H9 (cell line): Measurements from ENCODE around the gene C4orf51. TPM values are rescaled to one million over a fixed set of nuclear protein-coding genes. Genes with fewer than 3 reads are reported as not detected.

Source experiments
- DNase-seq: peaks from one replicate; pipeline ENCODE4 v3.0.0-alpha.2; 2017
- H2AFZ ChIP-seq: one replicate; pipeline ENCODE4 v1.6.1; 2013; ENCODE audit warnings: mild to moderate bottlenecking, low read length, control low read depth, moderate library complexity
- H2AK5ac ChIP-seq: 2 replicates; pipeline ENCODE4 v1.6.1; 2013; ENCODE audit warnings: low read length, control low read depth, mixed read lengths; ENCODE audit not compliant: insufficient read length
- H2BK120ac ChIP-seq: one replicate; pipeline ENCODE4 v1.6.1; 2013; ENCODE audit warnings: low read depth, mild to moderate bottlenecking, low read length, control low read depth, inconsistent platforms; ENCODE audit not compliant: poor library complexity, severe bottlenecking
- H2BK12ac ChIP-seq: 2 replicates; pipeline ENCODE4 v1.6.1; 2013; ENCODE audit warnings: low read length, control low read depth, mixed read lengths, low read depth; ENCODE audit not compliant: insufficient read length
- H2BK15ac ChIP-seq: 2 replicates; pipeline ENCODE4 v1.6.1; 2013; ENCODE audit warnings: low read depth, low read length, control low read depth
- H2BK20ac ChIP-seq: one replicate; pipeline ENCODE4 v1.6.1; 2013; ENCODE audit warnings: low read depth, mild to moderate bottlenecking, low read length, control low read depth, inconsistent platforms; ENCODE audit not compliant: poor library complexity, severe bottlenecking
- H2BK5ac ChIP-seq: 2 replicates; pipeline ENCODE4 v1.6.1; 2013; ENCODE audit warnings: low read length, control low read depth, mixed read lengths; ENCODE audit not compliant: insufficient read length
- H3K14ac ChIP-seq: 2 replicates; pipeline ENCODE4 v1.6.1; 2013; ENCODE audit warnings: low read length, control low read depth; ENCODE audit not compliant: insufficient read depth
- H3K18ac ChIP-seq: 2 replicates; pipeline ENCODE4 v1.6.1; 2013; ENCODE audit warnings: low read depth, mild to moderate bottlenecking, mixed read lengths, low read length, control low read depth; ENCODE audit not compliant: insufficient read length
- H3K23ac ChIP-seq: 2 replicates; pipeline ENCODE4 v1.6.1; 2013; ENCODE audit warnings: low read length, control low read depth, mixed read lengths, low read depth; ENCODE audit not compliant: insufficient read length
- H3K23me2 ChIP-seq: 2 replicates; pipeline ENCODE4 v1.6.1; 2013; ENCODE audit warnings: low read depth, mild to moderate bottlenecking, mixed read lengths, low read length, control low read depth; ENCODE audit not compliant: insufficient read length, poor library complexity, severe bottlenecking
- H3K27ac ChIP-seq: 2 replicates; pipeline ENCODE4 v1.5.1; 2013; ENCODE audit warnings: low read length, control low read depth, mixed read lengths, low read depth; ENCODE audit not compliant: insufficient read length
- H3K27me3 ChIP-seq: 2 replicates; pipeline ENCODE4 v1.6.1; 2013; ENCODE audit warnings: low read length, control low read depth, inconsistent platforms; ENCODE audit not compliant: insufficient read depth
- H3K4ac ChIP-seq: 2 replicates; pipeline ENCODE4 v1.6.1; 2013; ENCODE audit warnings: low read depth, mild to moderate bottlenecking, control low read depth, inconsistent platforms, low read length, moderate library complexity
- H3K4me1 ChIP-seq: 2 replicates; pipeline ENCODE4 v1.6.1; 2013; ENCODE audit warnings: low read length, control low read depth, inconsistent platforms; ENCODE audit not compliant: insufficient read depth
- H3K4me2 ChIP-seq: 2 replicates; pipeline ENCODE4 v1.6.1; 2013; ENCODE audit warnings: low read length, control low read depth, mixed read lengths; ENCODE audit not compliant: insufficient read length, insufficient read depth
- H3K56ac ChIP-seq: 2 replicates; pipeline ENCODE4 v1.6.1; 2013; ENCODE audit warnings: low read depth, mild to moderate bottlenecking, mixed read lengths, low read length, control low read depth; ENCODE audit not compliant: insufficient read length
- H3K79me1 ChIP-seq: 2 replicates; pipeline ENCODE4 v1.6.1; 2013; ENCODE audit warnings: low read depth, mild to moderate bottlenecking, moderate library complexity, low read length, control low read depth, inconsistent platforms; ENCODE audit not compliant: insufficient read depth, poor library complexity, severe bottlenecking
- H3K79me2 ChIP-seq: 2 replicates; pipeline ENCODE4 v1.6.1; 2013; ENCODE audit warnings: low read length, control low read depth, inconsistent platforms; ENCODE audit not compliant: insufficient read depth
- H3K9ac ChIP-seq: 2 replicates; pipeline ENCODE4 v1.6.1; 2013; ENCODE audit warnings: low read length, control low read depth, mixed read lengths; ENCODE audit not compliant: insufficient read length; ENCODE audit errors: extremely low read depth
- H3K9me3 ChIP-seq: one replicate; pipeline ENCODE4 v1.6.1; 2013; ENCODE audit warnings: low read depth, low read length, inconsistent platforms; ENCODE audit not compliant: control insufficient read depth
- H3T11ph ChIP-seq: one replicate; pipeline ENCODE4 v1.6.1; 2013; ENCODE audit warnings: mild to moderate bottlenecking, low read length, control low read depth, inconsistent platforms
- H4K20me1 ChIP-seq: one replicate; pipeline ENCODE4 v1.6.1; 2013; ENCODE audit not compliant: control insufficient read depth, insufficient read length, insufficient read depth
- H4K5ac ChIP-seq: 2 replicates; pipeline ENCODE4 v1.6.1; 2013; ENCODE audit warnings: low read depth, mild to moderate bottlenecking, mixed read lengths, low read length, control low read depth; ENCODE audit not compliant: insufficient read length
- H4K8ac ChIP-seq: replicated peaks from 2 replicates; pipeline ENCODE4 v1.6.1; 2013; ENCODE audit warnings: low read length, control low read depth, mixed read lengths, low read depth; ENCODE audit not compliant: insufficient read length
- H4K91ac ChIP-seq: 2 replicates; pipeline ENCODE4 v1.6.1; 2013; ENCODE audit warnings: low read depth, mild to moderate bottlenecking, moderate library complexity, mixed read lengths, low read length, control low read depth; ENCODE audit not compliant: insufficient read length
- H3K27ac Mint-ChIP-seq, 3 experiments: 2 replicates in 2 of 3; 3 replicates in 1 of 3; pipeline ENCODE4 v1.8.0; 2020 to 2021; ENCODE audit warnings: mixed read lengths in 3 of 3, mild to moderate bottlenecking in 1 of 3, moderate library complexity in 1 of 3
- H3K27me3 Mint-ChIP-seq: 2 replicates; pipeline ENCODE4 v1.8.0; 2021; ENCODE audit warnings: low read depth, mild to moderate bottlenecking, moderate library complexity, mixed read lengths
- H3K36me3 Mint-ChIP-seq, 3 experiments: 2 replicates in 2 of 3; 3 replicates in 1 of 3; pipeline ENCODE4 v1.8.0; 2020 to 2021; ENCODE audit warnings: low read depth in 3 of 3, mixed read lengths in 3 of 3; ENCODE audit not compliant: insufficient read depth in 1 of 3
- H3K4me1 Mint-ChIP-seq, 2 experiments: 2 replicates each; pipeline ENCODE4 v1.8.0; 2020; ENCODE audit warnings: mixed read lengths in 2 of 2
- H3K4me3 Mint-ChIP-seq, 2 experiments: 2 replicates in 1 of 2; 3 replicates in 1 of 2; pipeline ENCODE4 v1.8.0; 2020 to 2021; ENCODE audit warnings: mild to moderate bottlenecking in 2 of 2, mixed read lengths in 2 of 2, moderate library complexity in 1 of 2
- H3K9me3 Mint-ChIP-seq, 2 experiments: 2 replicates in 1 of 2; 3 replicates in 1 of 2; pipeline ENCODE4 v1.8.0; 2020; ENCODE audit warnings: mild to moderate bottlenecking in 2 of 2, mixed read lengths in 2 of 2, moderate library complexity in 1 of 2
- CTCF ChIP-seq: fragments of 200-600 bp; sonication (generic); conservative IDR thresholded peaks from 3 replicates; pipeline ENCODE4 v1.8.0; 2021; ENCODE audit warnings: antibody characterized with exemption, mild to moderate bottlenecking
- WGBS: extraction: QIAGEN DNeasy Blood & Tissue Kit; methylation state at CpG from one replicate; pipeline ENCODE4 v1.1.7; 2013; ENCODE audit warnings: missing lambda C conversion rate, low lambda C conversion rate, mixed read lengths; ENCODE audit not compliant: insufficient read length; ENCODE audit errors: extremely low coverage; 5-methylcytosine and 5-hydroxymethylcytosine counted together
- total RNA-seq: library from RNA; stranded (reverse); gene quantifications from 2 replicates; pipeline ENCODE4 v1.2.1, GENCODE V29; 2021

The C4orf51 gene
- total RNA-seq, 1 experiment from 2014 or later, result 6.0 TPM

GRCh38 chr4:145732001-145732815 lies 52.3 kb downstream of the C4orf51 start:
- no peak overlapping the region for H2BK12ac ChIP-seq
- Mint-ChIP-seq H3K36me3 (peaks cover 0 to 9% (median 3%) of the 10 kb centered on the region in 3 experiments; a peak in 2 of 7 replicates), H3K9me3 (no peaks in the 10 kb centered on the region; a peak in 1 of 5 replicates), H3K4me1 (peaks cover 34 to 35% of the 10 kb centered on the region in 2 experiments), H3K4me3 (peak overlapping the region; percentile 60 to 71), H3K27ac (peak overlapping the region; percentile 86 to 94 (median 91)), H3K27me3 (no peaks in the 10 kb centered on the region; the same call in 1 of the 2 replicates)
- H3K14ac ChIP-seq, result no peak overlapping the region
- no peak overlapping the region for H3K23ac ChIP-seq
- no peaks in the 10 kb centered on the region for H3K23me2 ChIP-seq
- H3K9me3 ChIP-seq, result no peaks in the 10 kb centered on the region
- H3K4me2 ChIP-seq, result peak overlapping the region; percentile 45
- peak overlapping the region; percentile 70 for H3K27ac ChIP-seq
- H2BK20ac ChIP-seq, result no peak overlapping the region
- no peak overlapping the region for H2BK15ac ChIP-seq
- H4K91ac ChIP-seq, result no peak overlapping the region
- H3K79me1 ChIP-seq, result no peaks in the 10 kb centered on the region
- H3K4ac ChIP-seq, result no peak overlapping the region
- no peak overlapping the region for H4K5ac ChIP-seq
- no peak for TF ChIP-seq CTCF
- no peak overlapping the region for H3T11ph ChIP-seq
- no peak overlapping the region for H2BK5ac ChIP-seq
- WGBS, result no CpG with 5 or more reads among the region's 14 CpGs
- no peaks in the 10 kb centered on the region for H3K79me2 ChIP-seq
- H2AFZ ChIP-seq, result no peak overlapping the region
- H2AK5ac ChIP-seq, result no peak overlapping the region
- H3K56ac ChIP-seq, result no peak overlapping the region
- no peaks in the 10 kb centered on the region; the same call in 1 of the 2 replicates for H3K27me3 ChIP-seq
- no peak overlapping the region for H4K8ac ChIP-seq
- peak overlapping the region; percentile 69 for H3K9ac ChIP-seq
- peaks cover 13% of the 10 kb centered on the region for H3K4me1 ChIP-seq
- no peak overlapping the region for H2BK120ac ChIP-seq
- peak overlapping the region; percentile 33 for H3K18ac ChIP-seq
- no peaks in the 10 kb centered on the region for H4K20me1 ChIP-seq
- DNase-seq, result no peak
